ENCODE data around the gene ADGRE1.

DNA sequence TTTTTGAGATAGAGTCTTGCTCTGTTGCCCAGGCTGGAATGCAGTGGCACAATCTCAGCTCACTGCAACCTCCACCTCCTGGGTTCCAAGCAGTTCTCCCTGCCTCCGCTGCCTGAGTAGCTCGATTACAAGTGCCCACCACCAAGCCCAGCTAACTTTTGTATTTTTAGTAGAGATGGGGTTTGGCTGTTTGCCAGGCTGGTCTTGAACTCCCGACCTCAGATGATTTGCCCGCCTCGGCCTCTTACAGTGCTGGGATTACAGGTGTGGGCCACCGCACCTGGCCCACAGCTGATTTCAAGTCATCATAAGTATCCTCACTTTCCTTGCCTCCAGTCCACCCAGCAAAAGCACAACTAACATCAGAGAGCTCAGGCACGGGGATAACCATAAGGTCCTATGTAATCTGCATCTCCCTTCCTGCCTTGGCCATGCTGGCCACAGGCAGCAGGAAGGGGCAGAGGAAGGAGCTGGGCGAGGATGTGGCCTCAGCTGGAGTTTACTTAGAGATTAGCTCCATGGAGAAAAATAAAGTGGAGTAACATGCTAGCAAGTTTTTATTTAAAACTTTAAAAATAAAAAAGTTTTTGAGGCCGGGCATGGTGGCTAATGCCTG is 22.9 kb upstream of the ADGRE1 start:
- TF ChIP-seq MAFK (conservative IDR thresholded peaks at IDR 0.05 in 1 of 2, IDR thresholded peaks at IDR 0.05 in 1 of 2; ENCODE audit: low read length in 2 of 2) (no peak), ZNF501 (CRISPR knock-in tag; IDR thresholded peaks at IDR 0.05) (no peak), POLR2A (IDR thresholded peaks at IDR 0.05; ENCODE audit: insufficient read depth in 1 of 2, low read depth in 2 of 2, low read length in 2 of 2) (no peak), CBFB (CRISPR knock-in tag; IDR thresholded peaks at IDR 0.05) (no peak)
- TF ChIP-seq, protein P1, sequence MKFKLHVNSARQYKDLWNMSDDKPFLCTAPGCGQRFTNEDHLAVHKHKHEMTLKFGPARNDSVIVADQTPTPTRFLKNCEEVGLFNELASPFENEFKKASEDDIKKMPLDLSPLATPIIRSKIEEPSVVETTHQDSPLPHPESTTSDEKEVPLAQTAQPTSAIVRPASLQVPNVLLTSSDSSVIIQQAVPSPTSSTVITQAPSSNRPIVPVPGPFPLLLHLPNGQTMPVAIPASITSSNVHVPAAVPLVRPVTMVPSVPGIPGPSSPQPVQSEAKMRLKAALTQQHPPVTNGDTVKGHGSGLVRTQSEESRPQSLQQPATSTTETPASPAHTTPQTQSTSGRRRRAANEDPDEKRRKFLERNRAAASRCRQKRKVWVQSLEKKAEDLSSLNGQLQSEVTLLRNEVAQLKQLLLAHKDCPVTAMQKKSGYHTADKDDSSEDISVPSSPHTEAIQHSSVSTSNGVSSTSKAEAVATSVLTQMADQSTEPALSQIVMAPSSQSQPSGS (CRISPR knock-in tag; IDR thresholded peaks at IDR 0.05): no peak

Measured in HepG2 (cell line).